ENCODE data around the gene EVI5.

- TF ChIP-seq, protein P1, sequence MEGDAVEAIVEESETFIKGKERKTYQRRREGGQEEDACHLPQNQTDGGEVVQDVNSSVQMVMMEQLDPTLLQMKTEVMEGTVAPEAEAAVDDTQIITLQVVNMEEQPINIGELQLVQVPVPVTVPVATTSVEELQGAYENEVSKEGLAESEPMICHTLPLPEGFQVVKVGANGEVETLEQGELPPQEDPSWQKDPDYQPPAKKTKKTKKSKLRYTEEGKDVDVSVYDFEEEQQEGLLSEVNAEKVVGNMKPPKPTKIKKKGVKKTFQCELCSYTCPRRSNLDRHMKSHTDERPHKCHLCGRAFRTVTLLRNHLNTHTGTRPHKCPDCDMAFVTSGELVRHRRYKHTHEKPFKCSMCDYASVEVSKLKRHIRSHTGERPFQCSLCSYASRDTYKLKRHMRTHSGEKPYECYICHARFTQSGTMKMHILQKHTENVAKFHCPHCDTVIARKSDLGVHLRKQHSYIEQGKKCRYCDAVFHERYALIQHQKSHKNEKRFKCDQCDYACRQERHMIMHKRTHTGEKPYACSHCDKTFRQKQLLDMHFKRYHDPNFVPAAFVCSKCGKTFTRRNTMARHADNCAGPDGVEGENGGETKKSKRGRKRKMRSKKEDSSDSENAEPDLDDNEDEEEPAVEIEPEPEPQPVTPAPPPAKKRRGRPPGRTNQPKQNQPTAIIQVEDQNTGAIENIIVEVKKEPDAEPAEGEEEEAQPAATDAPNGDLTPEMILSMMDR (conservative IDR thresholded peaks at IDR 0.05; ENCODE audit: low read depth, low read length): no peak
- TF ChIP-seq EZH2phosphoT487 (IDR thresholded peaks at IDR 0.05; ENCODE audit: borderline replicate concordance, low read length): no peak
- no peak for TF ChIP-seq EZH2 (IDR thresholded peaks at IDR 0.05; ENCODE audit: low read length, unreplicated experiment)
Measured at GRCh38 chr1:92657701-92658100, 127.2 kb downstream of the EVI5 start.

Data from PC-3 (cell line).